Transverse colon (tissue), 4 donors: ENCODE results near the gene YWHAE. TPM values are rescaled to one million over a fixed set of nuclear protein-coding genes. Genes with fewer than 3 reads are reported as not detected.
"Not testable (repeated sequence)": the region's sequence is repeated elsewhere in the genome, so short reads cannot be mapped to it uniquely, and the experiment has no call there.

Experiments
- DNase-seq: peaks from one replicate; pipeline ENCODE4 v3.0.0-alpha.2; 2019
- H3K27ac ChIP-seq, 4 donors: fragments of 200-600 bp; sonication (generic); 2 replicates each; pipeline ENCODE4 v1.5.1; 2016 to 2018; ENCODE audit warnings: inconsistent platforms in 4 of 4
- H3K27me3 ChIP-seq: fragments of 200-600 bp; sonication (generic); 2 replicates; pipeline ENCODE4 v1.5.1; 2017; ENCODE audit warnings: inconsistent platforms
- H3K36me3 ChIP-seq, 4 donors: fragments of 200-600 bp; sonication (generic); 2 replicates each; pipeline ENCODE4 v1.5.1; 2017 to 2019; ENCODE audit warnings: inconsistent platforms in 4 of 4
- H3K4me1 ChIP-seq, 4 donors: fragments of 200-600 bp; sonication (generic); 2 replicates each; pipeline ENCODE4 v1.5.1; 2017 to 2020; ENCODE audit warnings: inconsistent platforms in 4 of 4
- H3K4me3 ChIP-seq, 4 donors: fragments of 200-600 bp; sonication (generic); 1 replicate in 1 of 4; 2 replicates in 3 of 4; pipeline versions ENCODE4 v1.5.1 to v1.6.1; 2017 to 2019; ENCODE audit warnings: inconsistent platforms in 4 of 4
- H3K9me3 ChIP-seq, 2 donors: fragments of 200-600 bp; sonication (generic); 2 replicates each; pipeline ENCODE4 v1.5.1; 2017 to 2019; ENCODE audit warnings: inconsistent platforms in 2 of 2
- CTCF ChIP-seq, 5 experiments: fragments of 200-600 bp in 3 of 5; fragments of 450-650 bp in 2 of 5; sonication (generic) in 3 of 5; IDR thresholded peaks; 1 replicate in 2 of 5; 2 replicates in 3 of 5; pipeline ENCODE4 v1.5.1; 2016 to 2017; ENCODE audit warnings: antibody characterized with exemption in 5 of 5, inconsistent platforms in 3 of 5, mild to moderate bottlenecking in 2 of 5, moderate library complexity in 1 of 5
- EP300 ChIP-seq: sonication (generic); formaldehyde crosslinking; IDR thresholded peaks from one replicate; pipeline ENCODE4 v1.6.1; 2017; ENCODE audit warnings: antibody characterized with exemption, low read depth
- POLR2A ChIP-seq: fragments of 450-650 bp; IDR thresholded peaks from one replicate; pipeline ENCODE4 v1.6.1; 2016; ENCODE audit warnings: antibody characterized with exemption, mild to moderate bottlenecking, moderate library complexity
- POLR2AphosphoS5 ChIP-seq, 3 donors: sonication (generic); formaldehyde crosslinking; IDR thresholded peaks; one replicate each; pipeline ENCODE4 v1.6.1; 2016; ENCODE audit warnings: antibody characterized with exemption in 3 of 3
- WGBS, 2 donors: methylation state at CpG; one replicate each; pipeline ENCODE4 v1.1.5; 2018; ENCODE audit warnings: low coverage in 1 of 2; 5-methylcytosine and 5-hydroxymethylcytosine counted together
- in situ Hi-C, 4 donors: fragments of 200-750 bp; cut with MboI; loops; one replicate each; pipeline versions ENCODE4 v1.15.0 to v1.15.1; 2017; ENCODE audit warnings: low sequenced_read_pairs in 3 of 4, low pct_ligation_motif_present in 1 of 4, low pct_unique_long_range_greater_than_20kb in 1 of 4
- intact Hi-C: fragments of 100-400 bp; cut with DNase I; formaldehyde crosslinking; loops from one replicate; pipeline ENCODE4 v1.15.1; 2023; ENCODE audit warnings: low total_unique reads
- total RNA-seq, 4 donors: library from RNA; depleted of rRNA; stranded (reverse); fragments of >200 nt; gene quantifications; one replicate each; pipeline ENCODE4 v1.1.0, GENCODE V29; 2016

Gene YWHAE
- total RNA-seq, 4 donors from 2014 or later: 158 to 2,397 (median 594) TPM

GRCh38 chr17:1420163-1420562, 20.1 kb upstream of the YWHAE start:
- intact Hi-C loops (no loop called here), in situ Hi-C loops (no loop called here)
- no peak for DNase-seq
- WGBS, 2 donors: 92 to 97% methylated on average over 7 to 11 of the region's 11 CpGs
- no peaks in the 10 kb centered on the region for H3K4me1 ChIP-seq
- H3K27ac ChIP-seq: no peak overlapping the region
- peaks cover 0 to 10% (median 3%) of the 10 kb centered on the region in 4 donors for H3K36me3 ChIP-seq
- no peaks in the 10 kb centered on the region for H3K27me3 ChIP-seq
- TF ChIP-seq POLR2AphosphoS5 (IDR thresholded peaks at IDR 0.05) (no peak), EP300 (no peak), POLR2A (no peak), CTCF (IDR thresholded peaks at IDR 0.05) (no peak)
- no peaks in the 10 kb centered on the region for H3K9me3 ChIP-seq
- H3K4me3 ChIP-seq: no peak overlapping the region

- H3K27ac ChIP-seq, in situ Hi-C loops, H3K36me3 ChIP-seq, intact Hi-C loops, H3K4me3 ChIP-seq, H3K9me3 ChIP-seq, H3K4me1 ChIP-seq, DNase-seq, H3K27me3 ChIP-seq: not testable (repeated sequence)
- 84 to 92% methylated on average over 6 to 10 of the region's 10 CpGs for WGBS, 2 donors
Observed at GRCh38 chr17:1418476-1418875, 18.5 kb upstream of the YWHAE start.

GRCh38 chr17:1416414-1416813, 16.4 kb upstream of the YWHAE start:
- H3K27me3 ChIP-seq: no peaks in the 10 kb centered on the region
- intact Hi-C loops: no loop called here
- H3K27ac ChIP-seq: no peak overlapping the region
- H3K4me1 ChIP-seq: no peaks in the 10 kb centered on the region
- TF ChIP-seq EP300: no peak
- WGBS, 2 donors: 96 to 97% methylated on average over 5 of the region's 5 CpGs
- no peak overlapping the region for H3K4me3 ChIP-seq
- peaks cover 0 to 7% (median 0%) of the 10 kb centered on the region in 4 donors for H3K36me3 ChIP-seq
- H3K9me3 ChIP-seq: no peaks in the 10 kb centered on the region
- in situ Hi-C loops: no loop called here
- DNase-seq: no peak

- H3K27me3 ChIP-seq: no peaks in the 10 kb centered on the region
- no peaks in the 10 kb centered on the region for H3K9me3 ChIP-seq
- H3K36me3 ChIP-seq: no peaks in the 10 kb centered on the region
- intact Hi-C loops: no loop called here
- DNase-seq: no peak
- 82 to 85% methylated on average over 9 to 10 of the region's 10 CpGs for WGBS, 2 donors
- in situ Hi-C loops: no loop called here
- TF ChIP-seq EP300: no peak
- no peak for TF ChIP-seq POLR2AphosphoS5 (IDR thresholded peaks at IDR 0.05)
- TF ChIP-seq CTCF (IDR thresholded peaks at IDR 0.05): no peak
- no peak for TF ChIP-seq POLR2A
- no peak overlapping the region for H3K4me3 ChIP-seq
- no peaks in the 10 kb centered on the region for H3K4me1 ChIP-seq
- no peak overlapping the region for H3K27ac ChIP-seq
Observed at GRCh38 chr17:1414634-1415033, 14.6 kb upstream of the YWHAE start.

GRCh38 chr17:1414001-1414574, 14.1 kb upstream of the YWHAE start:
- H3K27ac ChIP-seq: no peak overlapping the region
- no peaks in the 10 kb centered on the region for H3K4me1 ChIP-seq
- no peak for DNase-seq
- intact Hi-C loops (no loop called here), in situ Hi-C loops (no loop called here)
- no peak overlapping the region for H3K4me3 ChIP-seq
- no peaks in the 10 kb centered on the region for H3K9me3 ChIP-seq
- H3K27me3 ChIP-seq: no peaks in the 10 kb centered on the region
- 75 to 82% methylated on average over 4 to 9 of the region's 9 CpGs for WGBS, 2 donors
- TF ChIP-seq EP300: no peak
- no peak for TF ChIP-seq POLR2AphosphoS5 (IDR thresholded peaks at IDR 0.05)
- TF ChIP-seq POLR2A: no peak
- no peak for TF ChIP-seq CTCF (IDR thresholded peaks at IDR 0.05)
- H3K36me3 ChIP-seq: no peaks in the 10 kb centered on the region
